ENCODE measurements around the gene GYPA.
"Not testable (repeated sequence)": the region's sequence is repeated elsewhere in the genome, so short reads cannot be mapped to it uniquely, and the experiment has no call there.

Gene GYPA

DNA sequence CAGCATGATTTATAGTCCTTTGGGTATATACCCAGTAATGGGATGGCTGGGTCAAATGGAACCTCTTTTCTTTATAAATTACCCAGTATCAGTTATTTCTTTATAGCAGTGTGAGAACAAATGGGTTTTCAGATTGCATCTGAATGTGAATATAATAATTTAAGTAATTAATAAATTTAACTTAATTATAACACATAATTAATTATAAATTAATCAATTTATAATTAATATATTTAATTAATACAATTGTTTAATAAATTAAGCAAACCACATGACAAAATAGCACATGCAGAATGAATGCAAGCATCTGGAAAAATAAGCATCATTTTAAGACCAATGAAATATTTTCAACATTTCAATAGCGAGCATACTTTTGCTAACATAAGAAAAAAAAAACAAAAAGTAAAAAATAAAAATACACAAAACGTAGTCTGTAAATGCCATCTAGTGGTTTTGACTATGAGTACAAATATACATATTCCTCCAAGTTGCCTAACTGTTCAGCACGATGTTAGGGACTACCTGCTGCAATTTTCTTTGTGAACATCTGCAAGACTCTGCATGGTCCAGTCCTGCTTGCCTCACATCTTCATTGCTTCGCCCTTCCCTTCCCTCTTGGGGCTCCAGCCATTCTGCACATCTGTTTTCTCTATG, 16.4 kb downstream of the GYPA start:
- H3K9me2 ChIP-seq (replicated peaks; ENCODE audit: low read depth, low read length); H2AFZ ChIP-seq (ENCODE audit: low read length); H3K79me2 ChIP-seq (ENCODE audit: insufficient read depth, low read length); H4K20me1 ChIP-seq (ENCODE audit: insufficient read depth, low read length, poor library complexity, severe bottlenecking); H3K4me1 ChIP-seq (ENCODE audit: insufficient read depth, low read length, poor library complexity, severe bottlenecking); H3K9ac ChIP-seq (ENCODE audit: low read depth, low read length, poor library complexity, severe bottlenecking); H3K9me3 ChIP-seq (ENCODE audit: insufficient read depth, low read depth, low read length); H3K4me3 ChIP-seq (ENCODE audit: low read length, poor library complexity, severe bottlenecking); H3K27me3 ChIP-seq (ENCODE audit: insufficient read depth, low read length, poor library complexity, severe bottlenecking); H3F3A ChIP-seq (ENCODE audit: low read depth); H3K4me2 ChIP-seq (ENCODE audit: low read depth, low read length, poor library complexity, severe bottlenecking); H3K36me3 ChIP-seq (ENCODE audit: insufficient read depth, low read length): not testable (repeated sequence)
- TF ChIP-seq, protein P1, sequence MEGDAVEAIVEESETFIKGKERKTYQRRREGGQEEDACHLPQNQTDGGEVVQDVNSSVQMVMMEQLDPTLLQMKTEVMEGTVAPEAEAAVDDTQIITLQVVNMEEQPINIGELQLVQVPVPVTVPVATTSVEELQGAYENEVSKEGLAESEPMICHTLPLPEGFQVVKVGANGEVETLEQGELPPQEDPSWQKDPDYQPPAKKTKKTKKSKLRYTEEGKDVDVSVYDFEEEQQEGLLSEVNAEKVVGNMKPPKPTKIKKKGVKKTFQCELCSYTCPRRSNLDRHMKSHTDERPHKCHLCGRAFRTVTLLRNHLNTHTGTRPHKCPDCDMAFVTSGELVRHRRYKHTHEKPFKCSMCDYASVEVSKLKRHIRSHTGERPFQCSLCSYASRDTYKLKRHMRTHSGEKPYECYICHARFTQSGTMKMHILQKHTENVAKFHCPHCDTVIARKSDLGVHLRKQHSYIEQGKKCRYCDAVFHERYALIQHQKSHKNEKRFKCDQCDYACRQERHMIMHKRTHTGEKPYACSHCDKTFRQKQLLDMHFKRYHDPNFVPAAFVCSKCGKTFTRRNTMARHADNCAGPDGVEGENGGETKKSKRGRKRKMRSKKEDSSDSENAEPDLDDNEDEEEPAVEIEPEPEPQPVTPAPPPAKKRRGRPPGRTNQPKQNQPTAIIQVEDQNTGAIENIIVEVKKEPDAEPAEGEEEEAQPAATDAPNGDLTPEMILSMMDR (conservative IDR thresholded peaks at IDR 0.05; ENCODE audit: low read length): peak; percentile 31

- H3K9me3 ChIP-seq (ENCODE audit: insufficient read depth, low read depth, low read length); H3K4me3 ChIP-seq (ENCODE audit: low read length, poor library complexity, severe bottlenecking); H2AFZ ChIP-seq (ENCODE audit: low read length); H3K27me3 ChIP-seq (ENCODE audit: insufficient read depth, low read length, poor library complexity, severe bottlenecking); H3K79me2 ChIP-seq (ENCODE audit: insufficient read depth, low read length); H3K4me1 ChIP-seq (ENCODE audit: insufficient read depth, low read length, poor library complexity, severe bottlenecking); H3K9me2 ChIP-seq (replicated peaks; ENCODE audit: low read depth, low read length); H4K20me1 ChIP-seq (ENCODE audit: insufficient read depth, low read length, poor library complexity, severe bottlenecking); H3K36me3 ChIP-seq (ENCODE audit: insufficient read depth, low read length); H3K9ac ChIP-seq (ENCODE audit: low read depth, low read length, poor library complexity, severe bottlenecking); H3F3A ChIP-seq (ENCODE audit: low read depth); H3K4me2 ChIP-seq (ENCODE audit: low read depth, low read length, poor library complexity, severe bottlenecking): not testable (repeated sequence)
Observed at GRCh38 chr4:144123269-144123668, 17.2 kb downstream of the GYPA start.

- H3K79me2 ChIP-seq (ENCODE audit: insufficient read depth, low read length); H3K9me2 ChIP-seq (replicated peaks; ENCODE audit: low read depth, low read length); H3K27me3 ChIP-seq (ENCODE audit: insufficient read depth, low read length, poor library complexity, severe bottlenecking); H2AFZ ChIP-seq (ENCODE audit: low read length); H3K4me3 ChIP-seq (ENCODE audit: low read length, poor library complexity, severe bottlenecking); H3K36me3 ChIP-seq (ENCODE audit: insufficient read depth, low read length); H3K4me2 ChIP-seq (ENCODE audit: low read depth, low read length, poor library complexity, severe bottlenecking); H4K20me1 ChIP-seq (ENCODE audit: insufficient read depth, low read length, poor library complexity, severe bottlenecking); H3K9ac ChIP-seq (ENCODE audit: low read depth, low read length, poor library complexity, severe bottlenecking); H3F3A ChIP-seq (ENCODE audit: low read depth); H3K9me3 ChIP-seq (ENCODE audit: insufficient read depth, low read depth, low read length); H3K4me1 ChIP-seq (ENCODE audit: insufficient read depth, low read length, poor library complexity, severe bottlenecking): not testable (repeated sequence)
Observed at GRCh38 chr4:144119752-144120151, 20.8 kb downstream of the GYPA start.

- H3K4me1 ChIP-seq (ENCODE audit: insufficient read depth, low read length, poor library complexity, severe bottlenecking): no peaks in the 10 kb centered on the region
- H3K9me3 ChIP-seq (ENCODE audit: insufficient read depth, low read depth, low read length): no peaks in the 10 kb centered on the region
- H3K79me2 ChIP-seq (ENCODE audit: insufficient read depth, low read length): no peaks in the 10 kb centered on the region
- H3K36me3 ChIP-seq (ENCODE audit: insufficient read depth, low read length): no peaks in the 10 kb centered on the region
- peak overlapping the region; percentile 43; the same call in 1 of the 2 replicates for H2AFZ ChIP-seq (ENCODE audit: low read length)
- H3F3A ChIP-seq (ENCODE audit: low read depth): no peaks in the 10 kb centered on the region
- H4K20me1 ChIP-seq (ENCODE audit: insufficient read depth, low read length, poor library complexity, severe bottlenecking): no peaks in the 10 kb centered on the region
- H3K4me3 ChIP-seq (ENCODE audit: low read length, poor library complexity, severe bottlenecking): no peak overlapping the region
- H3K27me3 ChIP-seq (ENCODE audit: insufficient read depth, low read length, poor library complexity, severe bottlenecking): no peaks in the 10 kb centered on the region
- no peak overlapping the region for H3K4me2 ChIP-seq (ENCODE audit: low read depth, low read length, poor library complexity, severe bottlenecking)
- H3K9me2 ChIP-seq (replicated peaks; ENCODE audit: low read depth, low read length): no peaks in the 10 kb centered on the region
- TF ChIP-seq, protein P1 (conservative IDR thresholded peaks at IDR 0.05; ENCODE audit: low read length): no peak
- TF ChIP-seq EZH2phosphoT487 (IDR thresholded peaks at IDR 0.05; ENCODE audit: borderline replicate concordance): no peak
- H3K9ac ChIP-seq (ENCODE audit: low read depth, low read length, poor library complexity, severe bottlenecking): no peak overlapping the region
Observed at GRCh38 chr4:144115519-144115918, 25.0 kb downstream of the GYPA start.

Data from Loucy (cell line).